Measurements from ENCODE around the gene CLINT1.

Gene CLINT1

GRCh38 chr5:157845914-157846598 is 12.9 kb downstream of the CLINT1 start:
- H3K4me2 ChIP-seq (ENCODE audit: low read length) = no peak overlapping the region
- H3K9me2 ChIP-seq (ENCODE audit: low read depth, low read length) = no peaks in the 10 kb centered on the region
- no peak overlapping the region for H2AFZ ChIP-seq (ENCODE audit: low read length)
- H3K9me3 ChIP-seq (ENCODE audit: low read length) = no peaks in the 10 kb centered on the region
- H3K36me3 ChIP-seq (ENCODE audit: insufficient read depth, low read length) = peaks cover 48% of the 10 kb centered on the region
- no peaks in the 10 kb centered on the region for H3F3A ChIP-seq (ENCODE audit: insufficient read depth, low read length)
- TF ChIP-seq EZH2 (IDR thresholded peaks at IDR 0.05; ENCODE audit: borderline replicate concordance, low read length) = no peak
- TF ChIP-seq, protein P1, sequence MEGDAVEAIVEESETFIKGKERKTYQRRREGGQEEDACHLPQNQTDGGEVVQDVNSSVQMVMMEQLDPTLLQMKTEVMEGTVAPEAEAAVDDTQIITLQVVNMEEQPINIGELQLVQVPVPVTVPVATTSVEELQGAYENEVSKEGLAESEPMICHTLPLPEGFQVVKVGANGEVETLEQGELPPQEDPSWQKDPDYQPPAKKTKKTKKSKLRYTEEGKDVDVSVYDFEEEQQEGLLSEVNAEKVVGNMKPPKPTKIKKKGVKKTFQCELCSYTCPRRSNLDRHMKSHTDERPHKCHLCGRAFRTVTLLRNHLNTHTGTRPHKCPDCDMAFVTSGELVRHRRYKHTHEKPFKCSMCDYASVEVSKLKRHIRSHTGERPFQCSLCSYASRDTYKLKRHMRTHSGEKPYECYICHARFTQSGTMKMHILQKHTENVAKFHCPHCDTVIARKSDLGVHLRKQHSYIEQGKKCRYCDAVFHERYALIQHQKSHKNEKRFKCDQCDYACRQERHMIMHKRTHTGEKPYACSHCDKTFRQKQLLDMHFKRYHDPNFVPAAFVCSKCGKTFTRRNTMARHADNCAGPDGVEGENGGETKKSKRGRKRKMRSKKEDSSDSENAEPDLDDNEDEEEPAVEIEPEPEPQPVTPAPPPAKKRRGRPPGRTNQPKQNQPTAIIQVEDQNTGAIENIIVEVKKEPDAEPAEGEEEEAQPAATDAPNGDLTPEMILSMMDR (IDR thresholded peaks at IDR 0.05; ENCODE audit: low read length) = no peak
- H3K9ac ChIP-seq (ENCODE audit: low read length) = no peak overlapping the region
- no peak overlapping the region for H3K4me3 ChIP-seq (ENCODE audit: low read depth, low read length, poor library complexity, severe bottlenecking)
- H4K20me1 ChIP-seq (ENCODE audit: insufficient read depth, low read length) = no peaks in the 10 kb centered on the region
- H3K4me1 ChIP-seq (ENCODE audit: insufficient read depth, low read length, severe bottlenecking) = peaks cover 15% of the 10 kb centered on the region
- no peak overlapping the region for H3K27ac ChIP-seq (ENCODE audit: low read depth, low read length, poor library complexity, severe bottlenecking)
- H3K79me2 ChIP-seq (ENCODE audit: insufficient read depth, low read length) = peaks cover 81% of the 10 kb centered on the region
- H3K27me3 ChIP-seq (ENCODE audit: insufficient read depth, low read length) = no peaks in the 10 kb centered on the region

DNA sequence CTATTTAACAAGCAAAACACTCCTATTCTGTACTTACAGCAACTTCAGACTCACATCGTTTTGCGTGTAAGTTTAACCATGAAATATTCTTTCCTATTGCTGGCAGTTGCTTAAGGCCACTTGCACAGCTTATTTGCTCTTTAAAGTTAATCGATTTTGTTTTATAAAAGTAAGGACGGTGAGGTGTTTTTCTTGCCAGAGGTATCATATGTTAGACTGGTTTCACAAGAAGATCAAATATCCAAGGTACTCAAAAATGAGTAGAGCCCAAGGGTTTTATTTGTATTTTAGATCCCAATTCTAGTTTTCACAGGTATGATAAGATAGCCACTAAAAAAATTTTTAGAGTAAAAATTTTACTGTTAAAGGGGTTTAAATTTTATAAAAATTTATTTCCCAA is 16.2 kb downstream of the CLINT1 start:
- H3K27me3 ChIP-seq (ENCODE audit: insufficient read depth, low read length) = no peaks in the 10 kb centered on the region
- H3K9ac ChIP-seq (ENCODE audit: low read length) = no peak overlapping the region
- H3K79me2 ChIP-seq (ENCODE audit: insufficient read depth, low read length) = peaks cover 83% of the 10 kb centered on the region
- no peak overlapping the region for H2AFZ ChIP-seq (ENCODE audit: low read length)
- no peak overlapping the region for H3K4me2 ChIP-seq (ENCODE audit: low read length)
- no peaks in the 10 kb centered on the region for H3K9me3 ChIP-seq (ENCODE audit: low read length)
- no peaks in the 10 kb centered on the region for H3F3A ChIP-seq (ENCODE audit: insufficient read depth, low read length)
- no peaks in the 10 kb centered on the region for H4K20me1 ChIP-seq (ENCODE audit: insufficient read depth, low read length)
- H3K9me2 ChIP-seq (ENCODE audit: low read depth, low read length) = no peaks in the 10 kb centered on the region
- no peak for TF ChIP-seq EZH2 (IDR thresholded peaks at IDR 0.05; ENCODE audit: borderline replicate concordance, low read length)
- TF ChIP-seq, protein P1 (IDR thresholded peaks at IDR 0.05; ENCODE audit: low read length) = no peak
- H3K27ac ChIP-seq (ENCODE audit: low read depth, low read length, poor library complexity, severe bottlenecking) = no peak overlapping the region
- peaks cover 15% of the 10 kb centered on the region for H3K4me1 ChIP-seq (ENCODE audit: insufficient read depth, low read length, severe bottlenecking)
- no peak overlapping the region for H3K4me3 ChIP-seq (ENCODE audit: low read depth, low read length, poor library complexity, severe bottlenecking)
- peaks cover 42% of the 10 kb centered on the region for H3K36me3 ChIP-seq (ENCODE audit: insufficient read depth, low read length)

DNA sequence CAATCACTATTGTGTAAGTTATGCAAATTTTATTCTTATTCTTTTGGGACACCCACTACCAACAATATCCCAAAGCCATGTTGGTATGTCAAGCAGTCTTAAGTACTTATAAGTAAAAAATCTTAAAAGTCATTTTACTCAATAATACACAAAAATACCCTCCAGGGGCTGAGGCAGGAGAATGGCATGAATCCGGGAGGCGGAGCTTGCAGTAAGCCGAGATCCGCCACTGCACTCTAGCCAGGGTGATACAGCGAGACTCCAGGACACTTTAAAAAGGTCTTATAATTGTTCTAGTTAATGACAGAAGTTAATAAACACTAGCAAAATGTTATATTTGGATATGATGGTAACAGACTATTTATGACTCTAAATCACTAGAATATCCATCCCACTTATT is 16.8 kb downstream of the CLINT1 start:
- H3K36me3 ChIP-seq (ENCODE audit: insufficient read depth, low read length) = peaks cover 36% of the 10 kb centered on the region
- H4K20me1 ChIP-seq (ENCODE audit: insufficient read depth, low read length) = no peaks in the 10 kb centered on the region

More for the DNA sequence above, 16.8 kb downstream of the CLINT1 start:
- no peak overlapping the region for H3K4me2 ChIP-seq (ENCODE audit: low read length)
- no peak for TF ChIP-seq EZH2 (IDR thresholded peaks at IDR 0.05; ENCODE audit: borderline replicate concordance, low read length)
- TF ChIP-seq, protein P1 (IDR thresholded peaks at IDR 0.05; ENCODE audit: low read length) = no peak
- no peak overlapping the region for H3K4me3 ChIP-seq (ENCODE audit: low read depth, low read length, poor library complexity, severe bottlenecking)
- H3K4me1 ChIP-seq (ENCODE audit: insufficient read depth, low read length, severe bottlenecking) = peaks cover 16% of the 10 kb centered on the region
- no peaks in the 10 kb centered on the region for H3K9me3 ChIP-seq (ENCODE audit: low read length)
- H2AFZ ChIP-seq (ENCODE audit: low read length) = no peak overlapping the region
- H3K9ac ChIP-seq (ENCODE audit: low read length) = no peak overlapping the region
- H3K27me3 ChIP-seq (ENCODE audit: insufficient read depth, low read length) = no peaks in the 10 kb centered on the region
- no peaks in the 10 kb centered on the region for H3F3A ChIP-seq (ENCODE audit: insufficient read depth, low read length)
- peaks cover 79% of the 10 kb centered on the region for H3K79me2 ChIP-seq (ENCODE audit: insufficient read depth, low read length)
- H3K9me2 ChIP-seq (ENCODE audit: low read depth, low read length) = no peaks in the 10 kb centered on the region
- H3K27ac ChIP-seq (ENCODE audit: low read depth, low read length, poor library complexity, severe bottlenecking) = no peak overlapping the region

Data from OCI-LY1 (cell line).